NCI-H82 treated with DMSO at 0.1 percent for 48 hours (cell line): Measurements from ENCODE around the gene CERS2.

ENCODE experiments used
- DNase-seq: peaks from one replicate; lab custom pipeline; 2025; ENCODE audit not compliant: unreplicated experiment; lab: John Stamatoyannopoulos, UW

The CERS2 gene

DNA sequence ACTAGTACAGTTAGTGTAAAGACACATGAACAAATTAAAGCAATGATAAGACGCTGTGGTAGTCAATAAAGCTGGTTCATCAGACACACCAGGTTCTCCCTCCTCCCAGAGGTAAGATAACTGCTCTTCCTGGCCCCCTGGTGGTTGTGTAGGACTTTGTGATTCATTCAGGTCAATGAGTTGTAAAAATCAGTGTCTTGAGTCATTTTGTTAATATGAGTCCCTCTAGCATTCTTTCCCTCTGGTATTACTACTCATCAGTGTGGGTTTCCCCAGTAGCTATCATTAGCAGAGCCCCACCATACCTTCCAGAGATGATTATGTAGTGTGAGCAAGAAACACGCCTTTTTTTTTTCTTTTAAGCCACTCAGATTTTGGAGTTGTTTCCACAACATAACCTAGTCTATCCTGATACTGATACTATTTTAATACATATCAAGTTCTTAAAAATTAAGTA, 52.1 kb downstream of the CERS2 start:
- peak; percentile 84 for DNase-seq

DNA sequence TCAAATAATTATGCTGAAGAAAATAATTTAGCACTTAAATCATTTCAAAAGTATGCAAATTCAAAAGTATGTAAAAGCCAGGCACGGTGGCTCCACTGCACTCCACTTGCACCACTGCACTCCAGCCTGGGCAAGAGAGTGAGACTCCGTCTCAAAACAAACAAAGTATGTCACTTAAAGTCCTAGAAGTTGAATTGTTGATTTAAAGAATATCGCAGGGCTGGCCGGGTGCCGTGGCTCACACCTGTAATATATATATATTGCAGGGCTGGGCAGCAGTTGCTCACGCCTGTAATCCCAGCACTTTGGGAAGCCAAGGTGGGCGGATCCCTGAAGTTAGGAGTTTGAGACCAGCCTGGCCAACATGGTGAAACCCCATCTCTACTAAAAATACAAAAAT, 57.2 kb downstream of the CERS2 start:
- no peak for DNase-seq
